IMR-90 (cell line): Measurements from ENCODE around the gene NUFIP1.

ENCODE experiments used
- BHLHE40 ChIP-seq: fragments of 150-350 bp; IDR thresholded peaks from 2 replicates; pipeline ENCODE4 v1.6.1; 2016; ENCODE audit warnings: mild to moderate bottlenecking, low read depth, low read length
- CEBPB ChIP-seq: IDR thresholded peaks from 2 replicates; pipeline ENCODE4 v1.6.1; 2012; ENCODE audit warnings: low read depth, low read length, improper control_type of control experiment
- CHD1 ChIP-seq: IDR thresholded peaks from 2 replicates; pipeline ENCODE4 v1.6.1; 2012; ENCODE audit warnings: low read depth, low read length, improper control_type of control experiment
- POLR2A ChIP-seq: IDR thresholded peaks from 2 replicates; pipeline ENCODE4 v1.6.1; 2012; ENCODE audit warnings: mild to moderate bottlenecking, low read depth, low read length
- RAD21 ChIP-seq: IDR thresholded peaks from 2 replicates; pipeline ENCODE4 v1.6.1; 2012; ENCODE audit warnings: low read length, improper control_type of control experiment
- RCOR1 ChIP-seq: IDR thresholded peaks from 2 replicates; pipeline ENCODE4 v1.6.1; 2012; ENCODE audit warnings: mild to moderate bottlenecking, low read length, improper control_type of control experiment; ENCODE audit not compliant: insufficient replicate concordance
- RFX5 ChIP-seq: IDR thresholded peaks from 2 replicates; pipeline ENCODE4 v1.8.0; 2012; ENCODE audit warnings: low read depth, mild to moderate bottlenecking, low read length, moderate library complexity
- TF ChIP-seq, protein P1 (sequence below): fragments of 150-350 bp; IDR thresholded peaks from 2 replicates; pipeline ENCODE4 v1.6.1; 2016; ENCODE audit warnings: low read depth, mild to moderate bottlenecking, low read length, moderate library complexity, borderline replicate concordance
- TF ChIP-seq, protein P2 (sequence below): conservative IDR thresholded peaks from 2 replicates; pipeline ENCODE4 v1.5.1; 2012; ENCODE audit warnings: mild to moderate bottlenecking, low read depth, low read length, improper control_type of control experiment

DNA sequence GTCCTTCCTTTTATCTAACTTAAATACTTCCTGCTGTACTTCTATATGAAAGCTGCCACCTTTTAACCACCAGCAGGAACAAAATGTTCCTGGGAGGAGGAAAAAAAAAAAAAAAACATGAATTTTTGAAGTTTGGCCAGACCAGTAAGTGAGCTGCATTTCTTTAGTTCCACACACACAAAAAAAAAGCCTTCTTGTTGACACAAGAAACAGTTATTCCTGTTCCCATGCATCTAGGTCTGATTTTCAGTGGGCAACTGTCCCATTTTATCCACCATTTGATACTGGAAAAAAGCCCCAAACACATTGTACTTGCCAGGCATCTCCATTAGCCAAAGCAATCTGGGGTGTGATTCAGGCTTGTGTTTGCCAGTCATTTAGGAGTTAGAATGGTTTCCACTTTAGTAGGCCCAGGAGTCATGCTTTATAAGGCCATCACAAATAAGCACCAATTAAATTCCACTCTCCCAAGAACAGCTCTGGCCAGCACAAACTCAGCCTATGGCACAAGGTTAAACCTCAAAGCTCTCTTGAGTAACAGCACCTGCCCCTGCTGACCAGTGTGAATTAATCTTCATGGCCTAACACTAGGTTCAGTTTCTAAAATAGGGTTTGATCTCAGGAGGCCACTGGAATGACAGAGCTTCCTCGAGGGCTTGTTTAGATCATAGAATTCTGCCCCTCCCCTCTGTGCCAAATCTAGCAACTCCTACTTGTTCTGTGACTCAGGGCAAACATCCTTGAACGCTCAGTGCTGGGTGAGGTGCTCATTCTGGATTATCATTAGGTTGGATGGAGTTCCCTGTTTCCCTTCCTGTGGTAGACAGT is 67.1 kb downstream of the NUFIP1 start:
- TF ChIP-seq CHD1, result no peak
- TF ChIP-seq POLR2A, result no peak
- TF ChIP-seq, protein P1, sequence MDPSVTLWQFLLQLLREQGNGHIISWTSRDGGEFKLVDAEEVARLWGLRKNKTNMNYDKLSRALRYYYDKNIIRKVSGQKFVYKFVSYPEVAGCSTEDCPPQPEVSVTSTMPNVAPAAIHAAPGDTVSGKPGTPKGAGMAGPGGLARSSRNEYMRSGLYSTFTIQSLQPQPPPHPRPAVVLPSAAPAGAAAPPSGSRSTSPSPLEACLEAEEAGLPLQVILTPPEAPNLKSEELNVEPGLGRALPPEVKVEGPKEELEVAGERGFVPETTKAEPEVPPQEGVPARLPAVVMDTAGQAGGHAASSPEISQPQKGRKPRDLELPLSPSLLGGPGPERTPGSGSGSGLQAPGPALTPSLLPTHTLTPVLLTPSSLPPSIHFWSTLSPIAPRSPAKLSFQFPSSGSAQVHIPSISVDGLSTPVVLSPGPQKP, result no peak
- TF ChIP-seq, protein P2, sequence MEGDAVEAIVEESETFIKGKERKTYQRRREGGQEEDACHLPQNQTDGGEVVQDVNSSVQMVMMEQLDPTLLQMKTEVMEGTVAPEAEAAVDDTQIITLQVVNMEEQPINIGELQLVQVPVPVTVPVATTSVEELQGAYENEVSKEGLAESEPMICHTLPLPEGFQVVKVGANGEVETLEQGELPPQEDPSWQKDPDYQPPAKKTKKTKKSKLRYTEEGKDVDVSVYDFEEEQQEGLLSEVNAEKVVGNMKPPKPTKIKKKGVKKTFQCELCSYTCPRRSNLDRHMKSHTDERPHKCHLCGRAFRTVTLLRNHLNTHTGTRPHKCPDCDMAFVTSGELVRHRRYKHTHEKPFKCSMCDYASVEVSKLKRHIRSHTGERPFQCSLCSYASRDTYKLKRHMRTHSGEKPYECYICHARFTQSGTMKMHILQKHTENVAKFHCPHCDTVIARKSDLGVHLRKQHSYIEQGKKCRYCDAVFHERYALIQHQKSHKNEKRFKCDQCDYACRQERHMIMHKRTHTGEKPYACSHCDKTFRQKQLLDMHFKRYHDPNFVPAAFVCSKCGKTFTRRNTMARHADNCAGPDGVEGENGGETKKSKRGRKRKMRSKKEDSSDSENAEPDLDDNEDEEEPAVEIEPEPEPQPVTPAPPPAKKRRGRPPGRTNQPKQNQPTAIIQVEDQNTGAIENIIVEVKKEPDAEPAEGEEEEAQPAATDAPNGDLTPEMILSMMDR, result no peak
- TF ChIP-seq BHLHE40, result peak; percentile 82
- TF ChIP-seq RFX5, result no peak
- TF ChIP-seq RAD21, result no peak
- peak; percentile 86; the same call in 1 of the 2 replicates for TF ChIP-seq CEBPB
- peak; percentile 89 for TF ChIP-seq RCOR1
